HEK293T (cell line): ENCODE measurements around the gene TRIM23.
"Not testable (repeated sequence)": the region's sequence is repeated elsewhere in the genome, so short reads cannot be mapped to it uniquely, and the experiment has no call there.

Experiments used
- CTCF ChIA-PET: fragments of 350-600 bp; formaldehyde crosslinking; extraction: SDS; loops from one replicate; lab custom pipeline; 2021; ENCODE audit warnings: antibody characterized with exemption, inconsistent platforms; lab: Yijun Ruan, JAX
- POLR2A ChIA-PET: fragments of 350-600 bp; formaldehyde crosslinking; extraction: SDS; loops from one replicate; lab custom pipeline; 2020; ENCODE audit warnings: antibody characterized with exemption, inconsistent platforms; lab: Yijun Ruan, JAX
- DNase-seq: peaks from one replicate; pipeline ENCODE4 v3.0.0; 2012; ENCODE audit warnings: mixed read lengths; ENCODE audit errors: extremely low spot score
- ARNT ChIP-seq: fragments of 450-650 bp; IDR thresholded peaks from 2 replicates; pipeline ENCODE4 v1.6.1; 2017; ENCODE audit warnings: mild to moderate bottlenecking
- BHLHE40 ChIP-seq: fragments of 450-650 bp; IDR thresholded peaks from 2 replicates; pipeline ENCODE4 v1.6.1; 2016; ENCODE audit warnings: mild to moderate bottlenecking, moderate library complexity, borderline replicate concordance
- CTBP1 ChIP-seq: fragments of 450-650 bp; IDR thresholded peaks from 2 replicates; pipeline ENCODE4 v1.6.1; 2016; ENCODE audit warnings: borderline replicate concordance
- ELF4 ChIP-seq: fragments of 450-650 bp; IDR thresholded peaks from 2 replicates; pipeline ENCODE4 v1.6.1; 2017; ENCODE audit warnings: antibody characterized with exemption
- FOXA1 ChIP-seq: fragments of 450-650 bp; IDR thresholded peaks from 2 replicates; pipeline ENCODE4 v1.6.1; 2016; ENCODE audit warnings: mild to moderate bottlenecking
- FOXK2 ChIP-seq: fragments of 450-650 bp; IDR thresholded peaks from 2 replicates; pipeline ENCODE4 v1.6.1; 2016; ENCODE audit warnings: mild to moderate bottlenecking
- FOXM1 ChIP-seq: fragments of 450-650 bp; IDR thresholded peaks from 2 replicates; pipeline ENCODE4 v1.6.1; 2017; ENCODE audit warnings: mild to moderate bottlenecking, borderline replicate concordance
- HDGF ChIP-seq: fragments of 450-650 bp; IDR thresholded peaks from 2 replicates; pipeline ENCODE4 v1.6.1; 2017; ENCODE audit warnings: antibody characterized with exemption, borderline replicate concordance
- L3MBTL2 ChIP-seq: fragments of 450-650 bp; conservative IDR thresholded peaks from 2 replicates; pipeline ENCODE4 v1.6.1; 2016; ENCODE audit warnings: mild to moderate bottlenecking
- LEF1 ChIP-seq: fragments of 450-650 bp; IDR thresholded peaks from 2 replicates; pipeline ENCODE4 v1.6.1; 2017; ENCODE audit warnings: mild to moderate bottlenecking, borderline replicate concordance
- NFRKB ChIP-seq: fragments of 450-650 bp; IDR thresholded peaks from 2 replicates; pipeline ENCODE4 v1.6.1; 2016; ENCODE audit warnings: mild to moderate bottlenecking, moderate library complexity
- PKNOX1 ChIP-seq: fragments of 450-650 bp; IDR thresholded peaks from 2 replicates; pipeline ENCODE4 v1.6.1; 2016
- SP1 ChIP-seq: fragments of 450-650 bp; IDR thresholded peaks from 2 replicates; pipeline ENCODE4 v1.6.1; 2017
- SUZ12 ChIP-seq: fragments of 450-650 bp; IDR thresholded peaks from 2 replicates; pipeline ENCODE4 v1.6.1; 2016; ENCODE audit warnings: mild to moderate bottlenecking
- TARDBP ChIP-seq: fragments of 450-650 bp; IDR thresholded peaks from 2 replicates; pipeline ENCODE4 v1.6.1; 2016
- ZNF384 ChIP-seq: fragments of 450-650 bp; IDR thresholded peaks from 2 replicates; pipeline ENCODE4 v1.6.1; 2016

The TRIM23 gene

DNA sequence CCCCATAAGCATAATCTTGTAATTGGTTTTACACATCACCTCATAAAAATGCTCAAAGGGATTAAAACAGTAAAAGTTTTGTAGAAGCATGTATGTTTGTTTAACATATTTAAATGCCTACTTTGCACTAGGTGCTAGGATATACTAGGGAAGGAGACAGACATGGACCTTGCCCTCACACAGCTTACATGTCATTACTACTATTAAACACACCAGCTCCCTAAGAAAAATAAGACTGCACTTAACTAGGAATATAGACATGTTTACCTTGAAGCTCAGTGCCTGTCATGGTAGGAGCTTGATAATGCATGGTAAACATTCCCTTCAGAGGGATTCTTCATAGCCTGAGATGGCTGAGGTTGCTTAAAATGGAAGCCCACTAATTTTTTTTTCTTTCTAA, 6.8 kb upstream of the TRIM23 start:
- CTCF ChIA-PET = no interaction called here
- POLR2A ChIA-PET = no interaction called here
- DNase-seq = no peak
- TF ChIP-seq SUZ12 (no peak), TARDBP (no peak), ELF4 (no peak), FOXK2 (no peak), ZNF384 (no peak), L3MBTL2 (no peak), LEF1 (no peak), ARNT (no peak), CTBP1 (no peak), PKNOX1 (no peak), BHLHE40 (no peak), NFRKB (no peak), SP1 (no peak), FOXM1 (no peak)

DNA sequence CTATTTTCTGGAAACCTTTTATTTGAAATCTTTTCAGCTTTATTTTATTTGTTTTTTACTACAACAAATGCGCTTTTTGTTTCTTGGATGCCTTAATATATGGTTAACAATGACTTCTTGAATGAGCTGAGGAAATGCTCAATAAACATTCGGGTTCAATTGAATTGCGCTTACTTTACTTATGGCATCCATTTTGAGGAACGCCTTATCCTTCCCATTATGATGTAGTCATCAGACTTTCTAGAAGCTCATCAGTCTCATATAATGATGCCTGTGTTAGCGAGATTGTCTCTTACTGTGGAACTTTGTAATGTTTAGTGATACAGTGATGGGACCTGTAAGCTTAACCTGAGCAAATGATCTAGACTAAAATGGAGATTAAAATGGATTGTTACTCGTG, 1.6 kb upstream of the TRIM23 start:
- CTCF ChIA-PET = no interaction called here
- POLR2A ChIA-PET = interaction anchor here (1.0 to 1.3 kb wide), 2 partner anchors 63 to 95 kb away, joined by 4 read pairs; partner anchors contain the start of genes CENPK and PPWD1
- DNase-seq = no peak
- no peak for TF ChIP-seq LEF1

DNA sequence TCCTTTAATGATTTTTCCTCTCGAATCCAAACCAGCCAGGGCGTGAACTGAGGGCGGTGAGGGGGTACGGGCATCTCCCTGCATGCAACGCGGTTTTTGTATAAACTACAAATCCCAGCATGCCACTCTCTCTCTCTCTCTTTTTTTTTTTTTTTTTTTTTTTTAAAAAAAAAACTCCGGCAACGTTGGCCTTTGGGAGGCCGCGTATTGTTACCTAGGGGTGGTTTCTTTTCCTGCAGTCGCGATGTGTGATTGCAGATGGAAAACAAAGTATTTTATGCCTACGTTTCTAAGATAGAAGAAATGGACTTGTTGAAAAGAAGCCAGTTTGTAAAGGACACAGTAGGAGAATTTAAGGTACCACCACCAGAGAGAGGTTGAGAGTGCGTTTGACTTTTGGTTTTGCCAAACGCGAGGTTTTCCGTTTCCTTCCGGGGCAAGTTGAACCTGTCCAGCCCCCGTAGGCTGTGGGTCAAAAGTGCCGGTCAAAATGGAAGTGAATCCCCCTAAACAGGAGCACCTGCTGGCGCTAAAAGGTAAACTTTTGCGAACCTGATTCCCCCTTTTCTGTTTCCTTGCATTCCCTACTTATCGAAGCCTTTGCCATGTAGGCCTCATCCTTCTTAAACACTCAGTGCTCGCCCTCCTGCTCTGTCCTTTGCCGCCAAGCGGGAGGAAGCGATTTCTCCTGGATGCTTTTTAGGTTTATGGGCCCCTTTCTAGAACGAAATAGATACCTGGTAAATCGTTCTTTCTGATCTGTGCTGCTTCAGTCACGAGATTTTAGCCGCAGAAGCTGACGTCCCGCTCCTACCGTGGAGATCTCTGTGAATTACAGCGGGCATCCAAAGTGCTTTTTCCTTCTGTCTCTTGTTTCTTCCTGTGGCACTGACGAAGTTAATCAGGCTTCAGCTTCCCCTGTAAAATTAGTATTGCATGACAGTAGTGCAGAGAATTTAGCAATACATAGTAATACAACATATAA, 730 bp upstream of the TRIM23 start, which contains the start of the genes SHLD3 and TRAPPC13:
Gene SHLD3 (plus strand): TSS at position 457 of the 985 bp plus-strand sequence. CDS start 4,561 bp downstream, outside the sequence.
Gene TRAPPC13 (plus strand): TSS at position 457 of the 985 bp plus-strand sequence. CDS start 34 bp downstream, at position 491.
- peak; percentile 69 for DNase-seq
- ChIA-PET CTCF (no interaction called here), POLR2A (interaction anchor here (1.0 to 1.6 kb wide), 3 partner anchors 41 to 96 kb away, joined by 4 read pairs; partner anchors contain the start of genes CENPK and PPWD1)
- TF ChIP-seq HDGF = no peak
- TF ChIP-seq ELF4 = 0 out of 2 replicates have a peak, but pooled peaks have one; percentile 37
- peak; percentile 48 for TF ChIP-seq L3MBTL2
- TF ChIP-seq NFRKB = no peak
- TF ChIP-seq ZNF384 = peak; percentile 98

DNA sequence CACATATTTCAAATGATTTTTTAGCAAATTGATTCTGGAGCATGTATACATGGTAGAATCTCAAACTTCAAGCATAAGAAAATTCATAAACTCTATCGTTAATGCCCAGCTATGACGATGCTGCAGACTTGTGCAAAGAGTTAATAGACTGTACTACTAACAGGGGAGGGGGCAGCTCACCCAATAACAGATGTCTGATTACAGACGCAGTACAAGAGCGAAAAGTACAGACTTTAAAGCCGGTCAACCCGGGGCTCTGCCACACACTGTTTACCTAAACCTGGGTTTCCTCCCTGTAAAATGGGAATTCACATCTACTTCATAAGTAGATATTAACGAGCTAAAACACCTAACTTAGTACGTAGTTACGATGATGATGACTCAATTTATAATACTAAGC, 651 bp downstream of the TRIM23 start:
- CTCF ChIA-PET = interaction anchor here (0.7 kb wide), 1 partner anchor 791 kb away, joined by 3 read pairs; no protein-coding TSS in a partner anchor
- DNase-seq = no peak

GRCh38 chr5:65621961-65622360, 2.2 kb downstream of the TRIM23 start:
- CTCF ChIA-PET = not testable (repeated sequence)
- POLR2A ChIA-PET = interaction anchor here (1.6 kb wide), 1 partner anchor 10 kb away, joined by 3 read pairs; no protein-coding TSS in a partner anchor

More for the DNA sequence above, 651 bp downstream of the TRIM23 start:
- POLR2A ChIA-PET = interaction anchor here (0.6 to 1.6 kb wide), 7 partner anchors 12 to 61 kb away, joined by 3 to 6 read pairs (median 3); partner anchors contain the start of genes CENPK and PPWD1
- no peak for TF ChIP-seq ARNT
- no peak for TF ChIP-seq FOXM1
- TF ChIP-seq PKNOX1 = no peak
- TF ChIP-seq SUZ12 = no peak
- no peak for TF ChIP-seq ZNF384
- no peak for TF ChIP-seq ELF4
- no peak for TF ChIP-seq FOXA1

DNA sequence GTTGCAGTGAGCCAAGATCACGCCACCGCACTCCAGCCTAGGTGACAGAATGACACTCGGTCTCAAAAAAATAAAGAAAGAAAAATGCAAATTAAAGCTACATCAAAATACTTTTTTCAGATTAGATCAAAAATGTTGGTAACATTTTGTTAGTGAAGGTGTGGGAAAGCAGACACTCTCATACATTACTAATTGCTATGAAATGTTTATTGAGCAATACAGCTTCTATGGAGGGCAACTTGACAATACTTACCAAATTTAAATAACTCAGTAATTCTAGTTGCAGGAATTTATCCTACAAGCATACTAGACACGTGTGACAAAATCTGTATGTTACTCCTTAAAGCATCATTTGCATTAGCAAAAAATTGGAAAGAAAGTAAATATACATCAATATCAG, 4.1 kb downstream of the TRIM23 start:
- ChIA-PET CTCF (no interaction called here), POLR2A (no interaction called here)
- no peak for DNase-seq
- no peak for TF ChIP-seq PKNOX1

More at GRCh38 chr5:65621961-65622360, 2.2 kb downstream of the TRIM23 start:
- not testable (repeated sequence) for DNase-seq

GRCh38 chr5:65612298-65612907, 11.7 kb downstream of the TRIM23 start:
- CTCF ChIA-PET = no interaction called here

More at GRCh38 chr5:65612298-65612907, 11.7 kb downstream of the TRIM23 start:
- no peak for DNase-seq
- POLR2A ChIA-PET = interaction anchor here (0.8 kb wide), 1 partner anchor 9 kb away, joined by 3 read pairs; no protein-coding TSS in a partner anchor
- TF ChIP-seq ELF4 (no peak), HDGF (no peak), ARNT (no peak), LEF1 (no peak), SUZ12 (no peak), L3MBTL2 (no peak), SP1 (no peak), NFRKB (no peak), TARDBP (no peak)
